IMR-90 (cell line): ENCODE data around the gene NPTN.

Experiments
- CEBPB ChIP-seq: IDR thresholded peaks from 2 replicates; pipeline ENCODE4 v1.6.1; 2012; ENCODE audit warnings: low read depth, low read length, improper control_type of control experiment
- FOS ChIP-seq: fragments of 150-350 bp; IDR thresholded peaks from 2 replicates; pipeline ENCODE4 v1.6.1; 2016; ENCODE audit warnings: low read depth, low read length
- POLR2A ChIP-seq: IDR thresholded peaks from 2 replicates; pipeline ENCODE4 v1.6.1; 2012; ENCODE audit warnings: mild to moderate bottlenecking, low read depth, low read length
- RFX5 ChIP-seq: IDR thresholded peaks from 2 replicates; pipeline ENCODE4 v1.8.0; 2012; ENCODE audit warnings: low read depth, mild to moderate bottlenecking, low read length, moderate library complexity
- TF ChIP-seq, protein P1 (sequence below): conservative IDR thresholded peaks from 2 replicates; pipeline ENCODE4 v1.5.1; 2012; ENCODE audit warnings: mild to moderate bottlenecking, low read depth, low read length, improper control_type of control experiment

DNA sequence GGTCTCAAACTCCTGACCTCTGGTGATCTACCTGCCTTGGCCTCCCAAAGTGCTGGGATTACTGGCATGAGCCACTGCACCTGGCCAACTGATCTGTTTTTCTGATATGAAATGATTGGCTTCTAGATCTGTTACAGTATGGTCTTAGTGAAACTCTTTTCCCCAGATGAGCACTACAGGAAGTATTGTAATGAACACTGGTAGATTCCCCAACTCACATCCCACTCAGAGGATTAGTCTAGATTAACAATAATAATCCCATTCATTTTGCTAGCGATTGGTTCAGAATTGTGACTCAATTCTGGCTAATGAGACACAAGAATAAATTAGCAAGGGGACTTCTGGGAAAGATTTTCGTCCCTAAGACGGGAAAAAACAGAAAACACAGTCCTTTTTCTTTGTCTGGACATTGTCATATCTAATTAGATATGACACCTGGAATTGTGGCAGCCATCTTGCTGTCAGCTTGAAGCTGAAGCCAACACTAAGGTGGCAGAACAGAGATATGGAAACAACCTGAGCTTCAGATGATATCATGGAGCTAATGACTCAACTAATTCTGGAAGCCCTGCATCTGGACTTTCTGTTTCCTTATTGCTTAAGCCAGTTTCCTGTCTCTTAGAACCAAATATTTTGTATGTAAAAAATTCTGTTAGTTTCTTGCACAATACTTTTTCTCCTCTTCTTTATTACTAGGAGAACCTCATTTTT is 17.4 kb upstream of the NPTN start:
- TF ChIP-seq, protein P1, sequence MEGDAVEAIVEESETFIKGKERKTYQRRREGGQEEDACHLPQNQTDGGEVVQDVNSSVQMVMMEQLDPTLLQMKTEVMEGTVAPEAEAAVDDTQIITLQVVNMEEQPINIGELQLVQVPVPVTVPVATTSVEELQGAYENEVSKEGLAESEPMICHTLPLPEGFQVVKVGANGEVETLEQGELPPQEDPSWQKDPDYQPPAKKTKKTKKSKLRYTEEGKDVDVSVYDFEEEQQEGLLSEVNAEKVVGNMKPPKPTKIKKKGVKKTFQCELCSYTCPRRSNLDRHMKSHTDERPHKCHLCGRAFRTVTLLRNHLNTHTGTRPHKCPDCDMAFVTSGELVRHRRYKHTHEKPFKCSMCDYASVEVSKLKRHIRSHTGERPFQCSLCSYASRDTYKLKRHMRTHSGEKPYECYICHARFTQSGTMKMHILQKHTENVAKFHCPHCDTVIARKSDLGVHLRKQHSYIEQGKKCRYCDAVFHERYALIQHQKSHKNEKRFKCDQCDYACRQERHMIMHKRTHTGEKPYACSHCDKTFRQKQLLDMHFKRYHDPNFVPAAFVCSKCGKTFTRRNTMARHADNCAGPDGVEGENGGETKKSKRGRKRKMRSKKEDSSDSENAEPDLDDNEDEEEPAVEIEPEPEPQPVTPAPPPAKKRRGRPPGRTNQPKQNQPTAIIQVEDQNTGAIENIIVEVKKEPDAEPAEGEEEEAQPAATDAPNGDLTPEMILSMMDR, result no peak
- no peak for TF ChIP-seq POLR2A
- TF ChIP-seq CEBPB, result peak; percentile 71
- TF ChIP-seq FOS, result no peak
- no peak for TF ChIP-seq RFX5
